NOMO-1 treated with dmso at 0.1 percent for 144 hours (cell line): ENCODE measurements around the gene RFT1.

Experiments used
- DNase-seq: peaks from one replicate; lab custom pipeline; 2025; ENCODE audit not compliant: unreplicated experiment; lab: John Stamatoyannopoulos, UW

Gene RFT1

GRCh38 chr3:53038679-53039375 is 91.4 kb downstream of the RFT1 start:
- no peak for DNase-seq
